Measurements from ENCODE around the gene CCDC188. TPM values are rescaled to one million over a fixed set of nuclear protein-coding genes. Genes with fewer than 3 reads are reported as not detected.

Gene CCDC188
- total RNA-seq, 1 donor, result 0.36 TPM

GRCh38 chr22:20158391-20159036 is 7.7 kb upstream of the CCDC188 start:
- Histone ChIP-seq H3K36me3 (ENCODE audit: insufficient read depth, low read length) (no peaks in the 10 kb centered on the region), H3K4me1 (ENCODE audit: insufficient read depth, low read length) (peaks cover 3% of the 10 kb centered on the region), H2AFZ (ENCODE audit: low read length) (no peak overlapping the region), H3K4me3 (ENCODE audit: insufficient read depth, low read length) (no peak overlapping the region), H4K20me1 (ENCODE audit: insufficient read depth, low read length) (peaks cover 10% of the 10 kb centered on the region), H3K9me3 (ENCODE audit: low read depth, low read length) (no peaks in the 10 kb centered on the region), H3K79me2 (ENCODE audit: insufficient read depth, low read length) (no peaks in the 10 kb centered on the region), H3K4me2 (ENCODE audit: insufficient read depth, low read length) (no peak overlapping the region), H3K27me3 (ENCODE audit: insufficient read depth, low read length) (no peaks in the 10 kb centered on the region), H3K27ac (ENCODE audit: low read depth, low read length) (no peak overlapping the region)
- TF ChIP-seq, protein P1, sequence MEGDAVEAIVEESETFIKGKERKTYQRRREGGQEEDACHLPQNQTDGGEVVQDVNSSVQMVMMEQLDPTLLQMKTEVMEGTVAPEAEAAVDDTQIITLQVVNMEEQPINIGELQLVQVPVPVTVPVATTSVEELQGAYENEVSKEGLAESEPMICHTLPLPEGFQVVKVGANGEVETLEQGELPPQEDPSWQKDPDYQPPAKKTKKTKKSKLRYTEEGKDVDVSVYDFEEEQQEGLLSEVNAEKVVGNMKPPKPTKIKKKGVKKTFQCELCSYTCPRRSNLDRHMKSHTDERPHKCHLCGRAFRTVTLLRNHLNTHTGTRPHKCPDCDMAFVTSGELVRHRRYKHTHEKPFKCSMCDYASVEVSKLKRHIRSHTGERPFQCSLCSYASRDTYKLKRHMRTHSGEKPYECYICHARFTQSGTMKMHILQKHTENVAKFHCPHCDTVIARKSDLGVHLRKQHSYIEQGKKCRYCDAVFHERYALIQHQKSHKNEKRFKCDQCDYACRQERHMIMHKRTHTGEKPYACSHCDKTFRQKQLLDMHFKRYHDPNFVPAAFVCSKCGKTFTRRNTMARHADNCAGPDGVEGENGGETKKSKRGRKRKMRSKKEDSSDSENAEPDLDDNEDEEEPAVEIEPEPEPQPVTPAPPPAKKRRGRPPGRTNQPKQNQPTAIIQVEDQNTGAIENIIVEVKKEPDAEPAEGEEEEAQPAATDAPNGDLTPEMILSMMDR (IDR thresholded peaks at IDR 0.05; ENCODE audit: extremely low read depth, low read depth, low read length), result no peak
- no peak for DNase-seq (ENCODE audit: insufficient read length, low spot score, missing footprints)

DNA sequence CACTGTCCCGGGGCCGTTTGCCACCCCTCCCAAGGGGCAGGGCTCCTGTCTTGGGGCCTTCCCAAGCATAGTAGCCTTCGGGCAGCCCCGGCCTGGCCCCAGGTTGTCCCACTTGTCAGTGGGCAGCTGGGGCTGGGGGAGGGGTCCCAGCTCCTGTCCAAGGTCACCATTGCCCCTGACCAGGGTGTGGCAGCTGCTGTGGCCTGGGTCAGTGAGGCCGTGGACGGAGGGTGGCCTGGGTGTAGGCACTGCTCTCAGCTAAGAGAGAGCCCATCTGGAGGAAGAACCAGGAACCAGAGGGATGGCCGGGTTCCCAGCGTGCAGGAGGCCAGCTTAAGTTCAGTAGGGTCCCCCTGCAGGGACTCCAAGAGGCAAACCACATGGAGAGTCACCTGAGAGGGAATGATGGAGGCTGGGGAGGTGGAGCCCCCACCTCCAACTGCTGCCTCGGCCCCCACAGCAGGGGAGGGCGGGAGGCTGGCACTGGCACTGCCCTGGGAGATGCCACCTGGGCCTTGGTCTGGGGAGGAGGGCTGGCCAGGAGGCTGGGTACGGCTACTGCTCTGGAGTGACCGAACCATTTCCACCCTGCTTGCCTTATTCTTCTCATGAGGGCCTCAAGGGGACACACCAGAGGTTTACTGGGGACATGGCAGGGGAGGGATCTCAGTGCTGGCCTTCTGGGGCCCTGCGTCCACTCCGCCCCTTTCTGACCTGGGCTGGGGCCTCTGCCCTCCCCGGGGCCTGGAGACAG is 6.8 kb upstream of the CCDC188 start:
- no peak overlapping the region for H2AFZ ChIP-seq (ENCODE audit: low read length)
- H3K4me2 ChIP-seq (ENCODE audit: insufficient read depth, low read length), result no peak overlapping the region
- H3K27me3 ChIP-seq (ENCODE audit: insufficient read depth, low read length), result no peaks in the 10 kb centered on the region
- H3K9me3 ChIP-seq (ENCODE audit: low read depth, low read length), result no peaks in the 10 kb centered on the region
- no peak for DNase-seq (ENCODE audit: insufficient read length, low spot score, missing footprints)
- H3K4me1 ChIP-seq (ENCODE audit: insufficient read depth, low read length), result peaks cover 3% of the 10 kb centered on the region
- no peak overlapping the region for H3K4me3 ChIP-seq (ENCODE audit: insufficient read depth, low read length)
- peaks cover 10% of the 10 kb centered on the region for H4K20me1 ChIP-seq (ENCODE audit: insufficient read depth, low read length)
- no peak overlapping the region for H3K27ac ChIP-seq (ENCODE audit: low read depth, low read length)
- TF ChIP-seq, protein P1 (IDR thresholded peaks at IDR 0.05; ENCODE audit: extremely low read depth, low read depth, low read length), result no peak
- no peaks in the 10 kb centered on the region for H3K36me3 ChIP-seq (ENCODE audit: insufficient read depth, low read length)
- no peaks in the 10 kb centered on the region for H3K79me2 ChIP-seq (ENCODE audit: insufficient read depth, low read length)

GRCh38 chr22:20156611-20157429 is 6.0 kb upstream of the CCDC188 start:
- peaks cover 3% of the 10 kb centered on the region for H3K4me1 ChIP-seq (ENCODE audit: insufficient read depth, low read length)
- H3K79me2 ChIP-seq (ENCODE audit: insufficient read depth, low read length), result no peaks in the 10 kb centered on the region
- H3K27ac ChIP-seq (ENCODE audit: low read depth, low read length), result no peak overlapping the region
- no peak overlapping the region for H3K4me3 ChIP-seq (ENCODE audit: insufficient read depth, low read length)
- peak; percentile 97 for DNase-seq (ENCODE audit: insufficient read length, low spot score, missing footprints)
- no peaks in the 10 kb centered on the region for H3K9me3 ChIP-seq (ENCODE audit: low read depth, low read length)
- TF ChIP-seq, protein P1 (IDR thresholded peaks at IDR 0.05; ENCODE audit: extremely low read depth, low read depth, low read length), result peak; percentile 93
- H2AFZ ChIP-seq (ENCODE audit: low read length), result no peak overlapping the region
- no peaks in the 10 kb centered on the region for H3K36me3 ChIP-seq (ENCODE audit: insufficient read depth, low read length)
- no peaks in the 10 kb centered on the region for H3K27me3 ChIP-seq (ENCODE audit: insufficient read depth, low read length)
- H4K20me1 ChIP-seq (ENCODE audit: insufficient read depth, low read length), result peaks cover 10% of the 10 kb centered on the region
- no peak overlapping the region for H3K4me2 ChIP-seq (ENCODE audit: insufficient read depth, low read length)

GRCh38 chr22:20156042-20156389 is 5.2 kb upstream of the CCDC188 start:
- no peak for DNase-seq (ENCODE audit: insufficient read length, low spot score, missing footprints)
- Histone ChIP-seq H3K4me3 (ENCODE audit: insufficient read depth, low read length) (no peak overlapping the region), H3K4me2 (ENCODE audit: insufficient read depth, low read length) (no peak overlapping the region), H3K9me3 (ENCODE audit: low read depth, low read length) (no peaks in the 10 kb centered on the region), H2AFZ (ENCODE audit: low read length) (no peak overlapping the region), H4K20me1 (ENCODE audit: insufficient read depth, low read length) (peaks cover 10% of the 10 kb centered on the region), H3K36me3 (ENCODE audit: insufficient read depth, low read length) (no peaks in the 10 kb centered on the region), H3K79me2 (ENCODE audit: insufficient read depth, low read length) (no peaks in the 10 kb centered on the region), H3K4me1 (ENCODE audit: insufficient read depth, low read length) (peaks cover 3% of the 10 kb centered on the region), H3K27ac (ENCODE audit: low read depth, low read length) (no peak overlapping the region), H3K27me3 (ENCODE audit: insufficient read depth, low read length) (no peaks in the 10 kb centered on the region)
- TF ChIP-seq, protein P1 (IDR thresholded peaks at IDR 0.05; ENCODE audit: extremely low read depth, low read depth, low read length), result no peak
